Measurements from ENCODE around the gene MALL.
"Not testable (repeated sequence)": the region's sequence is repeated elsewhere in the genome, so short reads cannot be mapped to it uniquely, and the experiment has no call there.

Gene MALL

GRCh38 chr2:110048255-110049197 is 67.1 kb downstream of the MALL start:
- H3K27ac ChIP-seq (ENCODE audit: insufficient read depth in 1 of 2, low read depth in 1 of 2, low read length in 2 of 2, poor library complexity in 1 of 2, severe bottlenecking in 2 of 2); H3K4me3 ChIP-seq (ENCODE audit: control insufficient read depth in 1 of 7, extremely low read depth in 1 of 7, insufficient read depth in 4 of 7, low read depth in 2 of 7, low read length in 6 of 7); CTCF ChIA-PET; POLR2A ChIA-PET; H3K4me1 ChIP-seq (ENCODE audit: control extremely low read depth in 1 of 4, control insufficient read depth in 4 of 4, insufficient read depth in 4 of 4, low read length in 3 of 4); H3K27me3 ChIP-seq (replicated peaks in 2 of 5; ENCODE audit: control insufficient read depth in 4 of 5, insufficient read depth in 5 of 5, low read length in 4 of 5); H3K36me3 ChIP-seq (ENCODE audit: control insufficient read depth in 4 of 4, insufficient read depth in 4 of 4, low read length in 3 of 4); DNase-seq; H3K9me3 ChIP-seq (ENCODE audit: control extremely low read depth in 1 of 5, control insufficient read depth in 4 of 5, insufficient read depth in 2 of 5, low read depth in 1 of 5, low read length in 4 of 5): not testable (repeated sequence)
- 95% methylated on average over 2 of the region's 16 CpGs for WGBS (ENCODE audit: insufficient coverage)

- CTCF ChIA-PET; H3K4me3 ChIP-seq (ENCODE audit: control insufficient read depth in 1 of 7, extremely low read depth in 1 of 7, insufficient read depth in 4 of 7, low read depth in 2 of 7, low read length in 6 of 7); H3K27me3 ChIP-seq (replicated peaks in 2 of 5; ENCODE audit: control insufficient read depth in 4 of 5, insufficient read depth in 5 of 5, low read length in 4 of 5); H3K4me1 ChIP-seq (ENCODE audit: control extremely low read depth in 1 of 4, control insufficient read depth in 4 of 4, insufficient read depth in 4 of 4, low read length in 3 of 4); H3K36me3 ChIP-seq (ENCODE audit: control insufficient read depth in 4 of 4, insufficient read depth in 4 of 4, low read length in 3 of 4); H3K27ac ChIP-seq (ENCODE audit: insufficient read depth in 1 of 2, low read depth in 1 of 2, low read length in 2 of 2, poor library complexity in 1 of 2, severe bottlenecking in 2 of 2); H3K9me3 ChIP-seq (ENCODE audit: control extremely low read depth in 1 of 5, control insufficient read depth in 4 of 5, insufficient read depth in 2 of 5, low read depth in 1 of 5, low read length in 4 of 5); DNase-seq; POLR2A ChIA-PET: not testable (repeated sequence)
- no CpG with 5 or more reads among the region's 4 CpGs for WGBS (ENCODE audit: insufficient coverage)
Measured at GRCh38 chr2:110047225-110047624, 68.4 kb downstream of the MALL start.

- H3K9me3 ChIP-seq (ENCODE audit: control extremely low read depth in 1 of 5, control insufficient read depth in 4 of 5, insufficient read depth in 2 of 5, low read depth in 1 of 5, low read length in 4 of 5); DNase-seq; H3K4me1 ChIP-seq (ENCODE audit: control extremely low read depth in 1 of 4, control insufficient read depth in 4 of 4, insufficient read depth in 4 of 4, low read length in 3 of 4); H3K36me3 ChIP-seq (ENCODE audit: control insufficient read depth in 4 of 4, insufficient read depth in 4 of 4, low read length in 3 of 4); H3K27me3 ChIP-seq (replicated peaks in 2 of 5; ENCODE audit: control insufficient read depth in 4 of 5, insufficient read depth in 5 of 5, low read length in 4 of 5); H3K27ac ChIP-seq (ENCODE audit: insufficient read depth in 1 of 2, low read depth in 1 of 2, low read length in 2 of 2, poor library complexity in 1 of 2, severe bottlenecking in 2 of 2); H3K4me3 ChIP-seq (ENCODE audit: control insufficient read depth in 1 of 7, extremely low read depth in 1 of 7, insufficient read depth in 4 of 7, low read depth in 2 of 7, low read length in 6 of 7); POLR2A ChIA-PET; CTCF ChIA-PET: not testable (repeated sequence)
- no CpG with 5 or more reads among the region's 10 CpGs for WGBS (ENCODE audit: insufficient coverage)
Measured at GRCh38 chr2:110041941-110042660, 73.5 kb downstream of the MALL start.

GRCh38 chr2:110037336-110037735 is 78.3 kb downstream of the MALL start:
- WGBS (ENCODE audit: insufficient coverage): no CpG with 5 or more reads among the region's 9 CpGs
- CTCF ChIA-PET; H3K4me1 ChIP-seq (ENCODE audit: control extremely low read depth in 1 of 4, control insufficient read depth in 4 of 4, insufficient read depth in 4 of 4, low read length in 3 of 4); H3K27ac ChIP-seq (ENCODE audit: insufficient read depth in 1 of 2, low read depth in 1 of 2, low read length in 2 of 2, poor library complexity in 1 of 2, severe bottlenecking in 2 of 2); H3K36me3 ChIP-seq (ENCODE audit: control insufficient read depth in 4 of 4, insufficient read depth in 4 of 4, low read length in 3 of 4); H3K27me3 ChIP-seq (replicated peaks in 2 of 5; ENCODE audit: control insufficient read depth in 4 of 5, insufficient read depth in 5 of 5, low read length in 4 of 5); DNase-seq; H3K4me3 ChIP-seq (ENCODE audit: control insufficient read depth in 1 of 7, extremely low read depth in 1 of 7, insufficient read depth in 4 of 7, low read depth in 2 of 7, low read length in 6 of 7); POLR2A ChIA-PET; H3K9me3 ChIP-seq (ENCODE audit: control extremely low read depth in 1 of 5, control insufficient read depth in 4 of 5, insufficient read depth in 2 of 5, low read depth in 1 of 5, low read length in 4 of 5): not testable (repeated sequence)

- H3K4me3 ChIP-seq (ENCODE audit: control insufficient read depth in 1 of 7, extremely low read depth in 1 of 7, insufficient read depth in 4 of 7, low read depth in 2 of 7, low read length in 6 of 7); H3K27ac ChIP-seq (ENCODE audit: insufficient read depth in 1 of 2, low read depth in 1 of 2, low read length in 2 of 2, poor library complexity in 1 of 2, severe bottlenecking in 2 of 2); H3K27me3 ChIP-seq (replicated peaks in 2 of 5; ENCODE audit: control insufficient read depth in 4 of 5, insufficient read depth in 5 of 5, low read length in 4 of 5); H3K4me1 ChIP-seq (ENCODE audit: control extremely low read depth in 1 of 4, control insufficient read depth in 4 of 4, insufficient read depth in 4 of 4, low read length in 3 of 4); DNase-seq; H3K9me3 ChIP-seq (ENCODE audit: control extremely low read depth in 1 of 5, control insufficient read depth in 4 of 5, insufficient read depth in 2 of 5, low read depth in 1 of 5, low read length in 4 of 5); POLR2A ChIA-PET; CTCF ChIA-PET; H3K36me3 ChIP-seq (ENCODE audit: control insufficient read depth in 4 of 4, insufficient read depth in 4 of 4, low read length in 3 of 4): not testable (repeated sequence)
- WGBS (ENCODE audit: insufficient coverage): no CpG with 5 or more reads among the region's 6 CpGs
Measured at GRCh38 chr2:110035384-110035783, 80.2 kb downstream of the MALL start.

GRCh38 chr2:110034935-110035334 is 80.7 kb downstream of the MALL start:
- DNase-seq; H3K36me3 ChIP-seq (ENCODE audit: control insufficient read depth in 4 of 4, insufficient read depth in 4 of 4, low read length in 3 of 4); H3K4me3 ChIP-seq (ENCODE audit: control insufficient read depth in 1 of 7, extremely low read depth in 1 of 7, insufficient read depth in 4 of 7, low read depth in 2 of 7, low read length in 6 of 7); CTCF ChIA-PET; H3K9me3 ChIP-seq (ENCODE audit: control extremely low read depth in 1 of 5, control insufficient read depth in 4 of 5, insufficient read depth in 2 of 5, low read depth in 1 of 5, low read length in 4 of 5); H3K27ac ChIP-seq (ENCODE audit: insufficient read depth in 1 of 2, low read depth in 1 of 2, low read length in 2 of 2, poor library complexity in 1 of 2, severe bottlenecking in 2 of 2); H3K27me3 ChIP-seq (replicated peaks in 2 of 5; ENCODE audit: control insufficient read depth in 4 of 5, insufficient read depth in 5 of 5, low read length in 4 of 5); H3K4me1 ChIP-seq (ENCODE audit: control extremely low read depth in 1 of 4, control insufficient read depth in 4 of 4, insufficient read depth in 4 of 4, low read length in 3 of 4); POLR2A ChIA-PET: not testable (repeated sequence)
- WGBS (ENCODE audit: insufficient coverage): no CpG with 5 or more reads among the region's 10 CpGs
